Left cardiac atrium (tissue), 4 donors: ENCODE data around the gene APBA2. TPM values are rescaled to one million over a fixed set of nuclear protein-coding genes. Genes with fewer than 3 reads are reported as not detected.

Source experiments
- ATAC-seq, 2 donors: fragments of 200-7000 bp; cut with Tn5 transposase; one replicate each; pipeline ENCODE4 v1.9.1; 2020; ENCODE audit warnings: mild to moderate bottlenecking in 2 of 2, moderate library complexity in 2 of 2
- DNase-seq: peaks from one replicate; pipeline ENCODE4 v3.0.0-alpha.2; 2020
- intact Hi-C, 2 donors: fragments of 100-400 bp; cut with DNase I; formaldehyde crosslinking; loops; one replicate each; pipeline versions ENCODE4 v1.14.1 to v1.15.1; 2022 to 2023
- total RNA-seq, 2 donors: library from RNA; stranded (reverse); fragmentation: NEBNext Ultra II Directional; extraction: Animal tissue kit (Norgen Biotek cat#: 25700); gene quantifications; one replicate each; pipeline ENCODE4 v1.2.1, GENCODE V29; 2021
- donor health status: DM: no; HTN: yes; CAD: no.
- donor health status: DM: no; HTN: yes; CAD: no; lungs with severe emphysema.
- donor health status: DM: yes; HTN: yes; CAD: no.
- donor health status: Dilated cardiomyopathy.

Gene APBA2
- total RNA-seq, 2 donors from 2014 or later, result 0.73 to 0.85 TPM

DNA sequence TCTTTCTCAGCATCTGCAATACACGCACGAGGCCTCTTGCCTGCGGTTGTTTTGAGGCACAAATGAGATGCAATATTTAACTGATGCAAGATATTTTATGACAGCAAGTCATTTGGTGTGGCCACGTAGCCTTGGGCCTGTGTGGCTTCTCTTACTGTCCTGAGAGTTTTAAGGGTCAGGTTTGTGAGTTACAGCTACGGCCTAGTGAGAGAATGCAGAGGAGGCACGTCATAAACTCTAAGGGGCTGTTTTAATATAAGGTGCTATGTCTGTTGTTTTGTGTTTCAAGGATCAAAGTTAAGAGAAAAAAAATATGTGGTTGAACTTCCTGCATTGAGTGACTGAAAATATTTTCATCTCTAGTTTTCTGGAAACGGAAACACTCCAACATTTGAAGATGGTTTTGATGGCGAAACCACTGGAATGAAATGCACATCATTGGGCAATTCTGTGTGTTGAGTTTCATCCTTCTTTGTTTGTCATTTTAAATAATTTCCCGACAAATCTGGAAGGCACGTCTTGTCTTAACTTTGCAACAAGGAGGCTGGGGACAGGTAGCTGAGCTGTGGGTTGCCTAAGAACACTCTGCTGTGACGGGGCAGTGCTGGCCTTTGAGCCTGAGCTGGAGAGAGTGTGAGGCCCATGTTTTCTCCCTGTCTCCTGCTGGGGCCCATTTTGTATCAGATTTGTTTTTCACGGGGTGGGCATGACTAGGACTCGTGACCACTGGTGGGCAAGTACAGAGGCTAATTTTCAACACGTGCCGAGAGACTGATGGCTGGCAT, 5.1 kb downstream of the APBA2 start:
- intact Hi-C loops, result no loop called here

DNA sequence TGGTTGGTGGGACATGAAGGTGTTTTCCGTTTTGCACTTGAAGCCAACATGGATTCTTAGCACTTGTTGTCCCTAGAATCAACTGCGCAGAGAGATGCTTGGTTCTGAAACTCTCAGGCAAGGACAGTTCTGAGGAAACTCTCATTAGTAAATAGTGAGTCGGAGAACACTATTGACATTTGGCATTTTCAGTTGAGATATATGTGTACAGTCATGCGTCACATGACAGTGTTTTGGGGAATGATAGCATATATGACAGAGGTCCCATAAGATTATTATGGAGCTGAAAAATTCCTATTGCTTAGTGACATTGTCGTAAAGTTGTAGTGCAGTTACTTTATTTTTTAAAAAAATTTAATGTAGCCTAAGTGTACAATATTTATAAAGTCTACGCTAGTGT, 5.8 kb downstream of the APBA2 start:
- DNase-seq, result no peak
- no peak for ATAC-seq
- intact Hi-C loops, result no loop called here

More for the DNA sequence above, 5.1 kb downstream of the APBA2 start:
- DNase-seq (no peak), ATAC-seq (no peak)

DNA sequence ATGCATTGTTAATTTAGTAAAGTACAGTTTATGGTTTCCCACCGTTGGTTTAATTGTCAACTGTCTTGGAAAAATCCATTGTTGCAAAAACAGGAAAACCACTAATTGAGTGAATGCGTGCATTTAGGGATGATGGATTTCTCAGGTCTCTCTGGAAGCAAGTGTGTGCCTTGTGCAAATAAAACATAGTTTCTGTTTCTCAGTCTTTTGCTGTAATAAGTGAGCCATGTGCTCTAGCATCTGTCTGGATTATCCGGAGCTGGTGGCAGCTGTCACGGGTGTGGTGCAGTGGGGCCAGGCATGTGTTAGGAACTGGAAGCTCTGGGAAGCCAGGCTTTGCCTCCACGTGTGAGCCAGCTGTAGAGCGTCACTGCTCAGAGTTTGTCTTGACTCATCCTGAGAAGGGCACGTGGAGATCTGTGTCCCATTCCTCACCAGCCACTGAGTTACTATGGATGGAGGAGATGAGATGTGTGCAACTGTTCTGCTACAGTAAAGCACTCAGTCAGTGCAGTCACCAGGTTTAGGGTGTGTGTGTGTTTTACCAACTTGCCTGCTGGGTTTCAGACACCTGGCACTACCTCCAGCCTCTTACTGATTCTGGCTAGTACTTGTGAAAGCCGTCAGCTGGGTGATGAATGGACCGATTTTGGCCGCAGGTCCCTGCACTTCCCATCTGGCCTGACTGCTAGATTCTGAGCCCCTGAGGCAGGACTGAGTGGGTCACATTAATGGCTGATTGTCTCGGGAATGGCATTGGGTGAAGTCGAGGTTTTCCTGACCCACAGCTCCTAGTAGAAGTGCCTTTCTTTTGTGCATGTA, 7.2 kb downstream of the APBA2 start:
- no peak for ATAC-seq
- DNase-seq, result no peak
- intact Hi-C loops, result no loop called here

DNA sequence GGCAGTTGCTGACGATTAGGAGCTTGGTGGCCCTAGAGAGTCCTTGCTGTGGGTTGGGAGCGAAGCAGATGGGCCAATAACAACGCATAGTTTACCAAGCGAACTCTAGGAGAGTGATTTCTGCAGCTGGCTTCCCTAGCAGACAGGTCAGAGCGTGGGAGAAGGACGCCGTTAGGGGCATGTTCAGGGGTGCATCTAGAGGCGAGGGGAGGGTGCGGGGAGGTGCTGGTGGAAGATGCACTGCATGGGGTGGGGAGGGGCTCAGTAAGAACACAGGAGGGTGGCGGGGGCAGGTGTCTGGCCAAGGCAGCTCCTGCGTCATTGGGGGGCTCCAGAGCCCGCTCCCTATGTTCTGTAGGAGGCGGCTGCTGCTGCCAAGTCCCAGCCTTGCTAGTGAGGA, 8.9 kb downstream of the APBA2 start:
- DNase-seq, result no peak
- ATAC-seq, result no peak
- intact Hi-C loops, result no loop called here

DNA sequence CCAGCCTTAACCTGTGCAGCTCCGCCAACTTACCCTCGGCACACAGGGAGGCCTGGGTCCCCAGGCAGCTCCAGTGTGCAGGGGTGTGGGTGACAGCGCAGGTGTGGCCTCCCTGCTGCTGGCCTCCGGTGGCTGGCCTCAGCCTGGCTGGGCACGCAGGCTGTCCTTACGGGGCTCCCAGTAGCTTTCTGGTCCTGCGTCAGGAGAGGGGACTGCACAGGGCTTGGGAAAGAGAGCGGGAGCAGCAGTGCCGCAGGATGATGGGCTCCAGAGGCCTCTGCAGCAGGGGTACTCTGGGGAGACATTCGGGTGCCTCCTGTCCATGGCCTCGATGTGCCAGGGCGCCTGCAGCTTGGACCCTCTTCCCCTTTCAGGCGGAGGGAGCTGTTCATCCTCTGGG, 9.4 kb downstream of the APBA2 start:
- intact Hi-C loops, result no loop called here
- DNase-seq, result no peak
- ATAC-seq, result no peak

DNA sequence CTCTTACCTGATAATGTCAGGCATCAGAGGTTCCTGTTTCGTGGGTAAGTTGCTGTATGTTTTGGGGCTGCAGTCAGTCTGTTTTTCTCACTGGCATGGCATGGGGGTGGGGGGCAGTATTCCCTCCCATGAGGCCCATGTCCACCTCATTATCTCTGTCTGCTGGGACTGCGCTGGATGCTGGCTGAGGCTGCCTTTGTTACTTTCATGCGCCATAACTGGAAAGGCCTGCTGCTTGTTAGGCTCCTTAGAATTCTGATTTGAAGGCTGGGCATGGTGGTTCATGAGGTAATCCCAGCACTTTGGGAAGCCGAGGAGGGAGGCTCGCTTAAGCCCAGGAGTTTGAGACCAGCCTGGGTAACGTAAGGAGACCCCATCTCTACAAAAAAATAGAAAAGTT, 9.8 kb downstream of the APBA2 start:
- intact Hi-C loops, result no loop called here
- ATAC-seq, result no peak
- no peak for DNase-seq

DNA sequence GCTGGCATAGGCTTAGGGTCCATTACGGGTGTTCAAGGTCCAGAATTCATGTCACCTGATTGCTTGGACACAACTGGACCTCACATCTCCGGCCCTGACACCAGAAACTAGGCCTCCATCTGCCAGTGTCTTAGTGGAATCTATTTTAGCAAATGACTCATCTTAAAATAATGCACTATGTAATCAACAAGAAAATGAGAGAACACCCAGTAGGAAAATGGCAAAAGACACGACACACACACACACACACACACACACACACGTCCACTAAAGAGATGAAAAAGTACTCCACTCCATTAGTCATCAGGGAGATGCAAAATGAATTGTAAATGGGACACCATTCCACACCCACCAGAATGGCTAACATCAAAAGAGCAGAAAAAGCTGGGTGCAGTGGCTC, 11.2 kb downstream of the APBA2 start:
- no peak for DNase-seq
- intact Hi-C loops, result no loop called here
- ATAC-seq, result peak in 1 of 2 donors; percentile 27

DNA sequence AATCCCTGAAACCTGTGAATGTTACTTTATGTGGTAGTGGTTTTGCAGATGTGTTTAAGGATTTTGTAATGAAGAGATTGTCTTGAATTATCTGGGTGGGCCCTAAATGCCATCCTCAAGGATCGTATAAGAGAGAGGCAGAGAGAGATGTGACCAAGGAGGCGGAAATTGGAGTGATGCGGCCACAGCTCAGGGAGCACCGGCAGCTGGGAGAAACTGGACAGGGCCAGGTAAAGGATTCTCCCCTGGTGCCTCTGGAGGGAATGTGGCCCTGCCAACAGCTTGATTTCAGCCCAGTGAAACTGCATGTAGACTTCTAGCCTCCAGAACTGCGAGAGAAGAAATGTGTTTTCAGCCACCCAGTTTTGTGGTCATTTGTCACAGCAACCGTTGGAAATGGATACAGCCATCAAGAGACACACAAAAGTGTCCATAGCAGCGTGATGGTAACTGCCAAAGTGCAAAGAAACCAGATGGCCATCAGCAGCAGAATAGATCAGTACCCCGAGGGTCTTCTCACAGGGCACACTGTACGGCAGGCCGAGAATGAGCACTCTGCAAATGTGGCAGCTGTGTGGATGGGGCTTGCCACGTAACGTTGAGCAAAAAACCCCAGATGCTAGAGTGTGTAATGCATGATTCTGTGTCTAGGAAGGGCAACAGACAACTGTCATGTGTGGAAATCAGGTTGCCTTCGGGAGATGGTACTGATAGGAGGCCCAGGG, 12.2 kb downstream of the APBA2 start:
- no peak for ATAC-seq
- DNase-seq, result no peak
- intact Hi-C loops, result no loop called here

DNA sequence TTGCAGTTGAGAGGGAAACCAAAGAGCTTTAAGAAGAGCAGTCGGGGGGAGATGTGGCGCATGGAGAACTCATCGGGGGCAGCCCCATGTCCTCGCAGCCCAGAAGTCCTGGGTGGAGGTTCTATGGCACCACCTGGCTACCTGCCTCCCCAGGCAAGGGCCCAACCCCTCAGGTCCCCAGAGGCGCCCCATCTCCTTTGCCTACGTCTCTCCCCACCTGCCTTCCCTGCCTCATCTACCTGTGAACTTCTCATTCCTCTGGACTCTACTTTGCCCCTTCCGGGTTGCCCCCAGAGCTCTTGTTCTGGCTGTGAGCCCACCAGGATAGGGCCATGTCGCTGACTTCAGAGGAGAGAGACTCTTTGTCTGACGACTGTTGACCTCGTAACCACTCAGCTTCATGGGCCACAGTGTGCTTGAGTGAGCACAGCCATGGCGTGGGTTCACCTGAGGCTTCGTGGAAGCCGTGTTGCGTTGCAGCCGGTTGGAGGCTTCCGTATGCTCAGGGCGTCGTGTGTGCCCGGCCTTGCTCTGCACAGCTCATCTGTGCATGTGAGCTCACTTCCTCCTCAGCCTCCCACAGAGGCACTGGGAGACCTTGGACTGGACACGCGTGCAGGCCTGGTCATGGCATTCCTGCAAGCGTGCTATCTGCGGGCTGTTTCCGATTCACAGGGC, 13.4 kb downstream of the APBA2 start:
- no peak for ATAC-seq
- intact Hi-C loops, result no loop called here
- no peak for DNase-seq

DNA sequence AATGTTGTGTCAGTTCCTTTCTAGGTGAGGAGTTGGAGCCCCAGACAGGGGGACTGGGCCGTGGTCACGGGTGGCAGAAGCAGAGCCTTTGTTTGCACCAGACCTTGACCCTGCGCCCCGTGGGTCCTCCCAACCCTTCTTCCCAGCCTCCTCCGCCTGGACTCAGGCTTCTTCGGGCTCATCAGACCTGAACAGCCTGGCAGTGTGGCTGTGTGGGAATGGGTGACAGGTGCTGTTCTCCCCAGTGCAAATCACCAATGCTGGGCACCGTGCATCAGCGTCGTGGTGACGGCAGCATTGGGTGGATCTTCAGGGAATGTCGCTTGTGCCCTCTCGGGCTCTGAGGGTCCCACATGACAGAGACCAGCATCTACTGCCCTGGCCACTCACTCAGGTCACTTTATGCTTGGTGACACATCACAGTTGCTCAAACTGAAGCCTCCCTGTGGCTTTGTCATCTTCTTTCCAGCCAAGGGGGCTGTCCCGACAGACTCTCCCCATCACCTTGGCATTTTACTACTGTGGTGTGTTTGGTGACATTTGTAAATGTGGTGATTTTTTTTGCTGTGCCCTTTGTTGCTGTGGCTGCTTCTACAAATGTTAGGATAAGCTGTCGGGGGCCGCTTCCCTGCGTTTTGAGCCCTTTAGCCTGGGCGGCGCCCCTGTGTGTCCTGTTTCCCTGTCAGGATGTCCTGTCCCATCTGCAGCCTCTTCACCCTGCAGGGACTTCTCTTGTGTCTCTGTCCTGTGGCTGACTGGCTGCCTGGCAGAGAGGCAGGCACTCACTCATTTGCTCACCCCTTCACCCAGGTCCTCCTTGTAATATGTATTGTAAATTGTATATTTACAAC, 14.5 kb downstream of the APBA2 start:
- DNase-seq, result no peak
- intact Hi-C loops, result no loop called here
- ATAC-seq, result no peak

DNA sequence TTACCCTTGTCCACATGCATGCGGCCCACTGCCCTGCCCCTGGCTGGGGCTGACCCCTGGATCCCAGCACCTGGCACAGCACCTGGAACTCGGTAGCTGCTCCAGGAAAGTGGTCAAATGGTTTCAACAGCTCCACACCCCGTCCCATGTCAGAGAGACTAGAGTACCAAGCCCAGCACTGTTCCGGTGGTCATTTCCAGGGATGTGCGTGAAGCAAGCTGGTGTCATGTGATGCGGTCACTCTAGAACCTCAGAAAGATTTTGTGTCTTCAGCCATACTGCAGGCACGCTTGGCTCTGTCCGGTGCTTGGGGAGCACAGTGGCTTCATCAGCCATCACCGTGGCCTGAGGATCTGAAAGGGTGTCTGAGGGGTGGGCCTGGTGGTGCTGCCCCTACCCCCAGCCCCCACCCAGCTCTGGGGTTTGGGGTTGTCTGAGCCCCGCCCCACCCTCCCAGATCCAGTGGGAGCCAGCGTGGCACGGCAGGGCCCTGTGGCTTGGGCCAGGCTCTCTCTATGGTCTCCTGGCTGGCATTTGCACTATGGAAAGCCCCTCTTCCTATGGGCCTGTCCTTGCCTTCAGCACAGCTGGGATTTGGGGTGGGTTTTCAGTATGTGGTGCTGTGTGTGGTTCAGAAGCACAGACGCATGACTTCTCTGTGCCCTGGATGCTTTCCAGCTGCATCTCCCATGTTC, 15.3 kb downstream of the APBA2 start:
- no peak for DNase-seq
- no peak for ATAC-seq
- intact Hi-C loops, result no loop called here

DNA sequence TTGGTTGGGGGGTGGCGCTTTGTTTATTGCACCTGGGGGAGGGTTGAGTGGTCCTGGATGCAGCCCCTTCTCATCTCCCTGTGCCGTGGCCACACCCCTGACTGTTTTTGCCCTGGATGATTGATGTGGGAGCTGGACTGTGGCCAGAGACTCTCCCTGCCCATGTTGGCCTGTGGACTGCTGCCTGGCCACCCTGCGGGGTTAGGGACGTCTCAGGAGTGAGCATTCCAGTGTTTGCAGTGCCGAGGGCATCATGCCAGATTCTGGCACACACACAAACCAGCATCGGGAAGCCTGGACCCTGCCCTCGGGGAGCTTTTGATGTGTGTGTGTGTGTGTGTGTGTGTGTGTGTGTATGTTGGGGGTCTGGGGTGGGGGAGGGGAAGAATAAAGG, 15.8 kb downstream of the APBA2 start:
- DNase-seq (no peak), ATAC-seq (no peak)
- intact Hi-C loops, result no loop called here

DNA sequence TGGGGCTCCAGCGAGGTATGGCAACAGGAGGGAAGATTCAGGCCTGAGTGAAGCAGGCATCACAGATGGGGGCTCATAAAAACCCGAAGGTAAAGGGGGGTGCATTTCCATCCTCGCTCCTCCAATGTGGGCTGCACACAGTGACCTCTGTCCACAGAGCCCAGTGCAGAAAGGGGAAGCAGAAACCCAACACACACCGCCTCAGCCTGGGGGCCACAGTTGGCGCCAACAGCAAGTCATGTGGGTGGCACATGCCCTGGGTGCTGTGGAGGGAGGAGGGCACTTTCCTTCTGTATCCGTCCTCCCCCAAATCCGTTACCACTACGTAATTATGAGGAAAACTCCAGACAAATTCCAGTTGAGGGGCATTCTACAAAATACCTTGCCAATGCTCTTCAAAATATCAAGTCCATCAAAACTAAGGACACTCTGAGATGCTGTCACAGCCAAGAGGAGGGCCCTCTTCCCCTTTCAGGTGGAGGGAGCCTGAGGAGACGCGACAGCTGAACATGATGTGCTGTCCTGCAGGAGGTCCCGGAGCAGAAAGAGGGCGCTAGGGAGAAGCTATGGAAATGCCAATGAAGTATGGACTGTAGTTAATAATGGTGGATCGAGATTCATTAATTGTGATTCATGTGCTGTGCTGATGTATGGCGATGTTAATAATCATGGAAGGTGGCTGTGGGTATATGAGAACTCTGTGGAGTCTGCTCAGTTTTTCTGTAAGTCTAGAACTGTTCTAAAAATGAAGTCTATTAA, 16.4 kb downstream of the APBA2 start:
- no peak for ATAC-seq
- intact Hi-C loops, result no loop called here
- DNase-seq, result no peak

DNA sequence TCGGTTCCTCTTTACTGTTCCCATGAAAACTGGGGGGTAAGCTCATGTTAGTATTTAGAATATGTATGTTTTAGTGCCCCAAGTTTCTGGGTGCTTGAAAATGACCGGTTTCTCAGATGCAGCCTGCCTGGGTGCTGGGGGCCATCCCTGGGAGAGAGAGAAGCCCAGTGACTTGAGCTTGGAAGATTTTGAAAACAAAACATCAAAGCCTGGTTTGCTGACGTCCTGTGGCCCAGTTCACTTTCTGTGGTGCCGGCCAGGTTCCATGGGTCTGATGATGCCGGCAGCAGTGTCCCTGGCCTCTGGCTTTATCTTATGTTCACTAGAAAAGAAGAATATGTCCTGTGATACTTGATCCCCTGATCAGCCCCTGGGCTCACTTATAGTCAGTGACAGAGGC, 17.1 kb downstream of the APBA2 start:
- ATAC-seq (no peak), DNase-seq (no peak)
- intact Hi-C loops, result no loop called here

DNA sequence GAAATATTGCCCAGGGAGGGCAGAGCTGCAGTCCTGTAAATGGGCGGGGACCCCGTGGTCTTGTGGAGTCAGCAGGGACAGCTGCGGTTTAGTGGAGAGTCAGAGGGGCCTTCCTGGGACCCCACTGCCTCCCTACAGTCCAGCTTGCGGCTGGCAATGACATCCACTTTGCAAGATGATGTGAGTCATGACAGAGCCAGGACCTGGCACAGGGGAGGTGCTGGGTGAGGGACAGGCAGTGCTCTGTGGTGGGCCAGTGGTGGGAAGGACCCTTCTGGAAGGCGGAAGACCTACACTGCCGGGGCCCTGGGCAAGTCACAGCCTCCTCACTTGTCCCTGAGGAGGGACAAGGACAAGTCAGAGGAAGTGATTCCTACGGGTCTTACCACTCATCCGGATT, 17.8 kb downstream of the APBA2 start:
- intact Hi-C loops, result no loop called here
- no peak for ATAC-seq
- no peak for DNase-seq

DNA sequence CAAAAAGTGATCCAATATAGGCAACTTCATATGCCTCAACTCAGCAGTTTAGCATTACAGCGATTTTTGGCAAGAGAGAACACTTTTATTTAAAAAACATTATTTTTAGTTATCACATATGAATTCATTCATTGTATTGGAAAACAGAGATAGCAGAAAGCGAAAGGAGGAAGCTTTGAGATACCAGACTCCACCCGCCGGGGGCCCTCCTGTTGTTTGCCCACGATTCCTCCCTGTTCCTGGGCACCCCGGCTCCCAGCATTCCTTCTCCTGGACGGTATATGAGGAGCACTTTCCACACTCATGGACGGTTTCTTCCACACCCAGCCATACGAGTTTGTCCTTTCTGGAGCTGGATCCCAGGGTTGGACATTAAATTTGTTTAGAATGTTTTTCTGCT, 18.2 kb downstream of the APBA2 start:
- no peak for ATAC-seq
- DNase-seq, result no peak
- intact Hi-C loops, result no loop called here

DNA sequence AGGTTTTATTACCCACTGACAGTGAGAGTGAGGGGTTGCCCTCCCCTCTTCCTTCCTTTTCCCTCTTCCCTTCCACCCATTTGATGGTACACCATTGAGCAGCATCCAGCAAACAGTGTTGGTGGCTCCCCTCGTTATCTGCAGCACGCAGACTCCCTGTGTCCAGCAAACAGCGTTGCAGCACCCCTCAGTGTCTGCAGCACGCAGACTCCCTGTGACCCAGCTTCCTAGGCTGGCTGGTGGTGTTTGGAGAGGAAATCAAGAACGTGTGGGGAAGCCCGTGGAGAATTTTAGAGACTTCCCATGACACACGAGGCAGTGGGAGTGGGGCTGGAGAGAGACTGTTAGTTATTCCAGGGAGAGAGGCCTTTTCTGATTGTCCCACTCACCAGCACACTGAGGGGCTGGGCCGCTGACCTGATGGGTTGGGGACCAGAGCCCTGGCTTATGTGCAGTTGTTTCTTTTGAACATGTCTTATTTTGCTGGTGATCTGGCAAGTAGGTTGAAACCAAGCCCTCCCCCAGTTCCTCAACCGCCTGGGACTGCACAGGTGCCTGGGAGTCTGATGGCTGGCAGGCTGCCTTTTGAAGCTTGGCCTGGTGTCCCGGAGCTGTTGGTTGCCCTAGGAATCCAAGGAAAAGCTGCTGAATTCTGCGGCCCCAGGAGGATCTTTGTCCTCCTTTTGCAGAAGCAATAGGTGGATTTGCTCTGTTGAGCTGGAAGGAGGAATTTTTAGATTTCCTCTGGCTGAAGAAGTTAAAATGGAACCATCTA, 19.0 kb downstream of the APBA2 start:
- intact Hi-C loops, result no loop called here
- no peak for ATAC-seq
- no peak for DNase-seq
